HG02678 (cell line): ENCODE measurements around the gene PROSER2.

Source experiments
- ATAC-seq: cut with Tn5 transposase; IDR thresholded peaks from one replicate; pipeline ENCODE4 v1.9.1; 2021; ENCODE audit warnings: mild to moderate bottlenecking, moderate library complexity; ENCODE audit not compliant: unreplicated experiment

The PROSER2 gene

GRCh38 chr10:11799736-11800080 is 23.4 kb upstream of the PROSER2 start:
- ATAC-seq = no peak

DNA sequence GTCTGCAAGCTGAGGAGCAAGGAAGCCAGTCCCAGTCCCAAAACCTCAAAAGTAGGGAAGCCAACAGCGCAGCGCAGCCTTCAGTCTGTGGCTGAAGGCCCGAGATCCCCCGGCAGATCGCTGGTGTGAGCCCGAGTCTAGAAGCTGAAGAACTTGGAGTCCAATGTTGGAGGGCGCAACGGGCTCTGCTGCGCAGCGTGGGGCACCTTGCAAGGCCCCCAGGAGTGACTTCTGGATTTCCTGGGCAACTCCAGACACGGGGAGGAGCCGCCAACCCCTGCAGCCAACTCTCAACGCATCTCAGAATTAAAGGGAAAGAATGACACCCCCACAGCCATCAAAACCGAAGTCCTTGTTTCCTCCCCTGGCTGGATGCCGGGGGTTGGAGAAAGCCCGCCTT is 18.8 kb upstream of the PROSER2 start:
- ATAC-seq = no peak

GRCh38 chr10:11805792-11806191 is 17.4 kb upstream of the PROSER2 start:
- ATAC-seq = no peak

- no peak for ATAC-seq
Measured at GRCh38 chr10:11806706-11807105, 16.4 kb upstream of the PROSER2 start.

DNA sequence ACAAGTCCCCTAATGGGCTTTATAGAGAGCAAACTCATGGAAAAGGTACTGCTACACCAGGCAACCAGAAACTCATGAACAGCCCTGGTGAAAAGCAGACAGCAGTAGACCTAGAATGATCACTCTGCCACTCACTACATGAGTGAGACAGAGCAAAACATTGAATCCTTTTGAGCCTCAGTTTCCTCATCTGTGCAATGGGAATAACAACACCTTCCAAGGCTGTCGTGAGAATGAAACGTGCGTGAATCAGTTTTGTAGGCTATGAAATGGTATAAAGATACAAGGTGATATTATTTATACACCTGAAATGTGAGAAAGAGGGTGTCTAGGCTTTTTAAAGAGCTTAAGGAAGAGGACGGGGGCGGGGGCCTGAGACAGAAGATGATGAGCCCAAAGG is 14.3 kb upstream of the PROSER2 start:
- no peak for ATAC-seq

DNA sequence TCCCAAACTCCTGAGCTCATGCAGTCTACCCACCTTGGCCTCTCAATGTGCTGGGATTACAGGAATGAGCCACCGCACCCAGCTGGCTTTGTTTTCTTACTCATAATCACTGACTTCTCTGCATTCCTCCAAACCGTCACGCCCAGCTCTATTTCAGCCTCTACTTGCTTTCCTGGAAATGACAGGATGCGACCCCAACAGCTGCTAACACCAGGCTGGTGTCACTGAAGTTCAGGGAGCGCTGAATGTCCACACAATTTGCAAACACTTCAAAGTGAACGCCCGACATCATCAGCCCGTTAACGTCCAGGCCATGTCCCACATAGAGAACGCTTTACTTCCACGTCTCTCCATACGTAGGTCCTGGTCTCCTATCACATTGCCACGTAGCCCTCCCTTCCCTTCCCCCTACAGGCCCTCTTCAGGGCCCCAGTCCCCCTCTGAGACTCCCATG is 12.8 kb upstream of the PROSER2 start:
- ATAC-seq = no peak

DNA sequence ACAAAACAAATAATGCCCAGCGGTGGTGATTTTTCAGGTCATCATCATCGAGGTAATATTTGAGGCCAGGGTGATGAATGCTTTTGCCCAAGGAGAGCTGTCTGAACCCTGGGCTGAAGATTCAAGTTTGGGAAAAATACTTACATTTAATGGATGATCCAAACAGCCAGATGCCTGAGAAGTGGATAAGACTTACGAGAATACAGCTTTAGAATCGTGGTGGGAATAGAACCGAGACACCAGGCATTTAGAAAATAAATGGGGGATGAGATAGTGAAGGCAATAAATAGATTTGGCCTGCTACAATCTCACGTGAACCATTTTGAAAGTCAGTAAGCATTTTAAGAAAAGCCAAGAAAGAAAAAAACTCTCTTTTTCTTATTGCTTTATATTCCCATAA is 12.2 kb upstream of the PROSER2 start:
- ATAC-seq = no peak

DNA sequence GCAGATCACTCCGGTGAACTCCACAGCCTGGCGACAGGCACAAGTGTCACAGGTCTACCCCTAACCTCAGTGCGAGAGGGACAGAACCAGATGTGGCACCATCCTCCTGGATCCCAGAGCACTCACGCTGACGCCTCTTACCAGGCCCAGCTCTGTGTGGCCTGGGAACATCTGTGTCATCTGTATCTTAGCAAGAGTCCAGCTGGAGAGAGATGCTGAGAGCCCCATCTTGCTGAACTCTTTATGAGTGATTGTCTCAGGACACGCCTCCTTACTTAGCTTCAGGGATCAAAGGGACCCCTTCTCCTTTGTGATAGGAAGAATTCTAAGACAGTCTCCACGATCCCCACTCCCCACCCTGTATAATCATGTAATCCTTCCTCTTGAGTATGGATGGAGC is 10.0 kb upstream of the PROSER2 start:
- no peak for ATAC-seq

- no peak for ATAC-seq
Measured at GRCh38 chr10:11813855-11814567, 9.1 kb upstream of the PROSER2 start.

GRCh38 chr10:11819027-11819426 is 4.1 kb upstream of the PROSER2 start:
- no peak for ATAC-seq

GRCh38 chr10:11822026-11822756 is 965 bp upstream of the PROSER2 start:
- ATAC-seq = no peak

DNA sequence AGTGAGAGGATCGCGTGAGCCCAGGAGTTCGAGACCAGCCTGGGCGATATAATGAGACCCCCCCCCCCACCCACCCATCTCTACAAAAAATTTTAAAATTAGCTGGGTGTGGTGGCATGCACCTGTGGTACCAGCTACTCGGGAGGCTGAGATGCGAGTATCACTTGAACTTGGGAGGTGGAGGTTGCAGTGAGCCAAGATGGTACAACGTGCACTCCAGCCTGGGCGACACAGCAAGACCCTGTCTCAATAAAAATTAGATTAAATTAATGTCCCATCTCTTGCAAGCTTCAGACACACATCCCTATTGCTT is 391 bp upstream of the PROSER2 start:
- no peak for ATAC-seq

DNA sequence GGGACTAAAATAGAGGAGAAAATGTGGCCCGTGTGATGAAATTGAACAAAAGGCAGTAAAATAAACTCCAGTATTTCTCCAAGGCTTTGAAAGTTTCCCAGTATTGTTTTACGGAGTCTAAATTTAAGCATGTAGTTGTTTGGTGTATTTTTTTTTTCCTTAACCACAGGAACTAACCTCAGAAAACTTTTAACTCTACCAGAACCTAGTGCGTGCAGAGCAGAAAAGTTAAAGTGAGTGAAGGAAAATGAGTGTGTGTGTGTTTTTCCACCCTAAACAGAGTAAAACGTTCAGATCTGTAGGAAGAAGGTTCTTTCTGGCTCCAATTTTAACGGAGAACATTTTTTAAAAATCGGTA is 812 bp downstream of the PROSER2 start:
- no peak for ATAC-seq

DNA sequence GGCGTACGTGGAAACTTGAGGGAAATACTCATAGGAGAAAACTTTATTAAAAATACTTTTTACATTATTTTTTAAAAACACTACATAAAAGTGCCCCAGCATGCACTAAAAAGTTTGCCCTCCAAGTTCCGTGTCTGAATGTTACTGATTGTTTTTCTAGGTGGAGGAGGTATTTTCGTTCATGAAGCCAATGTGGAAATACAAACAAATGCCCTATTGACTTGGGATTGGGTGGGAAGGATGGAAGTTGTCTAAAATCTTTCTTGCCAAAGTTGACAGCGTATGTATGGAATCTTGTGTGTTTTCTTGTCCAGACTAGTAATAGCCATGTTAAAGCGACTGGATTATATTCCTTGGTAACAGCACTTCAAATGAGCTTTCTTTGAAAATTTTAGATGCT is 1.2 kb downstream of the PROSER2 start:
- no peak for ATAC-seq

- no peak for ATAC-seq
Measured at GRCh38 chr10:11824825-11825224, 1.7 kb downstream of the PROSER2 start.

GRCh38 chr10:11825796-11826414 is 2.7 kb downstream of the PROSER2 start:
- no peak for ATAC-seq

GRCh38 chr10:11827006-11827405 is 3.9 kb downstream of the PROSER2 start:
- no peak for ATAC-seq

DNA sequence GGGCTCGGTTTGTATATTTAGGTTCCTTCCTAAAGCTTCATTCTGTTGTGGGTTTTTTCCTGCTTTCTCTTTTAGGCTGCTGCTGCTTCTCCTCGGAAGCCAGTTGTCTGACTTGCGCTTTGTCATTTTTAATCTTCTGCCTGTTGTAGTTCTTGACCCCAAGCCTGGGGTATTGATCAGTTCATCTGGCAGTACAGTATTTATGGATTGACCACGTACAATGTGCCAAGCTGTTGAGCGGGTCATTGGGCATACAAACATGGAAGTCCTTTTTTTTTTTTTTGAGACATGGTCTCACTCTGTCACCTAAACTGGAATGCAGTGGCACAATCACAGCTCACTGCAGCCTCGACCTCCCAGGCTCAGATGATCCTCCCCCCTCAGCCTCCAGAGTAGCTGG is 4.3 kb downstream of the PROSER2 start:
- no peak for ATAC-seq

DNA sequence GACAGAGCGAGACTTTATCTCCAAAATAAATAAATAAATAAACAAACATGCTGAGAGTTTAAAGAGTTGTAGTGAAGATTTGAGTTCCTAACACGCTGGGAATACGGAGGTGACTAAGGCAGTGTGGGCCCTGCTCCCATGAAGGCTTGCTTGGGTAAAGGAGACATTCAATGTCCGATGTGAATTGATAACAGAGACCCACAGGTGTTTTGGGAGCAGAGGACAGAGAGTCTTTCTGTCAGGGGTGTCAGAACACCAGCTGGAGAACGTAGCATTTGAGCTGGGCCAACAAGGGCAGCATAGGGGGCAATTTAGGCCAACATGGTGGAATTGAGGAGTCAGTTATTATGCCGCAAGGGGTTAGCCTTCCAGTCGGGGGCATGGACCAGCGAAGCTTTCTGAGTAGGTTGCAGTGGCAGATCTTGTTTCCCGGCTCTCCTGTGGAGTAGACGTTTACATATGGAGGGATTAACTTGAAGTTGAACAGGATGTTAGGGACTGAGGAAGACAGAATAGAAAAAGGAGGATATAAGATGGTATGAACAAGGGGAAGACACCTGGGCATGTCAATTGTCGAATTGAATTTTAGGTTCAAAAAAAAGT is 5.6 kb downstream of the PROSER2 start:
- no peak for ATAC-seq

- no peak for ATAC-seq
Measured at GRCh38 chr10:11830836-11831519, 7.8 kb downstream of the PROSER2 start.

DNA sequence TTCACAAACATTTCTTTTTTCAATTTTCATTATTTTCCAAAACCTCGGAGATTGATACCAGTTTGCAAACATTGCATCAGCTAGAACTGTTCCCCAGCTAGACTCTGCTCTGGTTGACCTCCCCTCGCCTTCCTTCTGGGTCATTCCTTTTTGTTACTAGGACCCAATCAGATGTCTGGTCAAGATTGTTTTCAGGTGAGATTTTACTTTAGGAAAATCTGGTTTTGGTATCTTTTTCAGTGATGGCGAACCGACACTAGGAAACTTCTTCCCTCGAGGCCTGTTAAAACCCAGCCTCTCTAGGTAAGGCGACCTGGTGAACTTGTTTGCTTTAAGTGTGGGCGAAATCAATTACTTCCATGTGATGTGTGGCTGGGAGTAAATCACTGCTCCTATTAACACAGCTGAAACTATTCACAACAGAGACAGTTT is 8.4 kb downstream of the PROSER2 start:
- ATAC-seq = no peak
